ENCODE measurements around the gene SLC6A6. TPM values are rescaled to one million over a fixed set of nuclear protein-coding genes. Genes with fewer than 3 reads are reported as not detected.
"Not testable (repeated sequence)": the region's sequence is repeated elsewhere in the genome, so short reads cannot be mapped to it uniquely, and the experiment has no call there.

The SLC6A6 gene
- total and polyA plus RNA-seq, 4 donors = 0.92 to 7.2 (median 2.9) TPM

- not testable (repeated sequence) for H3K36me3 ChIP-seq (ENCODE audit: control insufficient read depth in 4 of 4, insufficient read depth in 3 of 4, low read depth in 1 of 4, low read length in 3 of 4); H3K9ac ChIP-seq (ENCODE audit: low read depth in 1 of 2, low read length in 2 of 2); H3K9me3 ChIP-seq (ENCODE audit: control insufficient read depth in 4 of 4, low read length in 3 of 4); DNase-seq (ENCODE audit: low spot score); H3K4me3 ChIP-seq (ENCODE audit: low read depth in 1 of 3, low read length in 3 of 3); H3K4me1 ChIP-seq (ENCODE audit: control insufficient read depth in 4 of 4, insufficient read depth in 4 of 4, low read length in 3 of 4); H3K27ac ChIP-seq (ENCODE audit: low read depth in 1 of 2, low read length in 2 of 2)
- peaks cover 0 to 19% (median 0%) of the 10 kb centered on the region in 4 donors for H3K27me3 ChIP-seq (ENCODE audit: control insufficient read depth in 4 of 4, insufficient read depth in 4 of 4, low read length in 3 of 4)
- 93% methylated on average over 6 of the region's 6 CpGs for WGBS
Observed at GRCh38 chr3:14409779-14410063, 7.3 kb downstream of the SLC6A6 start.

- peaks cover 0 to 3% (median 0%) of the 10 kb centered on the region in 4 donors for H3K4me1 ChIP-seq (ENCODE audit: control insufficient read depth in 4 of 4, insufficient read depth in 4 of 4, low read length in 3 of 4)
- peak overlapping the region in 1 of 2 donors; percentile 46 for H3K27ac ChIP-seq (ENCODE audit: low read depth in 1 of 2, low read length in 2 of 2)
- no peak overlapping the region for H3K4me3 ChIP-seq (ENCODE audit: low read depth in 1 of 3, low read length in 3 of 3)
- no peak overlapping the region for H3K9ac ChIP-seq (ENCODE audit: low read depth in 1 of 2, low read length in 2 of 2)
- no peak for DNase-seq (ENCODE audit: low spot score)
- peaks cover 0 to 15% (median 0%) of the 10 kb centered on the region in 4 donors for H3K27me3 ChIP-seq (ENCODE audit: control insufficient read depth in 4 of 4, insufficient read depth in 4 of 4, low read length in 3 of 4)
- 91% methylated on average over 5 of the region's 5 CpGs for WGBS
- H3K9me3 ChIP-seq (ENCODE audit: control insufficient read depth in 4 of 4, low read length in 3 of 4) = no peaks in the 10 kb centered on the region
- H3K36me3 ChIP-seq (ENCODE audit: control insufficient read depth in 4 of 4, insufficient read depth in 3 of 4, low read depth in 1 of 4, low read length in 3 of 4) = no peaks in the 10 kb centered on the region
- TF ChIP-seq FOXA2 (IDR thresholded peaks at IDR 0.05) (no peak), JUND (IDR thresholded peaks at IDR 0.05) (no peak), GABPA (IDR thresholded peaks at IDR 0.05 in 1 of 2, conservative IDR thresholded peaks at IDR 0.05 in 1 of 2) (no peak), HNF4A (conservative IDR thresholded peaks at IDR 0.05) (no peak), FOXA1 (IDR thresholded peaks at IDR 0.05) (no peak), RXRA (IDR thresholded peaks at IDR 0.05) (no peak), TAF1 (conservative IDR thresholded peaks at IDR 0.05) (no peak), EGR1 (IDR thresholded peaks at IDR 0.05; ENCODE audit: low read depth in 2 of 2) (no peak), SP1 (IDR thresholded peaks at IDR 0.05) (no peak), YY1 (IDR thresholded peaks at IDR 0.05) (no peak), HNF4G (IDR thresholded peaks at IDR 0.05) (no peak), ATF3 (IDR thresholded peaks at IDR 0.05) (no peak), RAD21 (IDR thresholded peaks at IDR 0.05) (no peak), NR2F2 (IDR thresholded peaks at IDR 0.05) (no peak)
- TF ChIP-seq, protein P1, sequence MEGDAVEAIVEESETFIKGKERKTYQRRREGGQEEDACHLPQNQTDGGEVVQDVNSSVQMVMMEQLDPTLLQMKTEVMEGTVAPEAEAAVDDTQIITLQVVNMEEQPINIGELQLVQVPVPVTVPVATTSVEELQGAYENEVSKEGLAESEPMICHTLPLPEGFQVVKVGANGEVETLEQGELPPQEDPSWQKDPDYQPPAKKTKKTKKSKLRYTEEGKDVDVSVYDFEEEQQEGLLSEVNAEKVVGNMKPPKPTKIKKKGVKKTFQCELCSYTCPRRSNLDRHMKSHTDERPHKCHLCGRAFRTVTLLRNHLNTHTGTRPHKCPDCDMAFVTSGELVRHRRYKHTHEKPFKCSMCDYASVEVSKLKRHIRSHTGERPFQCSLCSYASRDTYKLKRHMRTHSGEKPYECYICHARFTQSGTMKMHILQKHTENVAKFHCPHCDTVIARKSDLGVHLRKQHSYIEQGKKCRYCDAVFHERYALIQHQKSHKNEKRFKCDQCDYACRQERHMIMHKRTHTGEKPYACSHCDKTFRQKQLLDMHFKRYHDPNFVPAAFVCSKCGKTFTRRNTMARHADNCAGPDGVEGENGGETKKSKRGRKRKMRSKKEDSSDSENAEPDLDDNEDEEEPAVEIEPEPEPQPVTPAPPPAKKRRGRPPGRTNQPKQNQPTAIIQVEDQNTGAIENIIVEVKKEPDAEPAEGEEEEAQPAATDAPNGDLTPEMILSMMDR (IDR thresholded peaks at IDR 0.05; ENCODE audit: low read depth, low read length, missing input control) = no peak
- TF ChIP-seq, protein P2, sequence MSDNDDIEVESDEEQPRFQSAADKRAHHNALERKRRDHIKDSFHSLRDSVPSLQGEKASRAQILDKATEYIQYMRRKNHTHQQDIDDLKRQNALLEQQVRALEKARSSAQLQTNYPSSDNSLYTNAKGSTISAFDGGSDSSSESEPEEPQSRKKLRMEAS (IDR thresholded peaks at IDR 0.05) = no peak
- TF ChIP-seq, protein P3, sequence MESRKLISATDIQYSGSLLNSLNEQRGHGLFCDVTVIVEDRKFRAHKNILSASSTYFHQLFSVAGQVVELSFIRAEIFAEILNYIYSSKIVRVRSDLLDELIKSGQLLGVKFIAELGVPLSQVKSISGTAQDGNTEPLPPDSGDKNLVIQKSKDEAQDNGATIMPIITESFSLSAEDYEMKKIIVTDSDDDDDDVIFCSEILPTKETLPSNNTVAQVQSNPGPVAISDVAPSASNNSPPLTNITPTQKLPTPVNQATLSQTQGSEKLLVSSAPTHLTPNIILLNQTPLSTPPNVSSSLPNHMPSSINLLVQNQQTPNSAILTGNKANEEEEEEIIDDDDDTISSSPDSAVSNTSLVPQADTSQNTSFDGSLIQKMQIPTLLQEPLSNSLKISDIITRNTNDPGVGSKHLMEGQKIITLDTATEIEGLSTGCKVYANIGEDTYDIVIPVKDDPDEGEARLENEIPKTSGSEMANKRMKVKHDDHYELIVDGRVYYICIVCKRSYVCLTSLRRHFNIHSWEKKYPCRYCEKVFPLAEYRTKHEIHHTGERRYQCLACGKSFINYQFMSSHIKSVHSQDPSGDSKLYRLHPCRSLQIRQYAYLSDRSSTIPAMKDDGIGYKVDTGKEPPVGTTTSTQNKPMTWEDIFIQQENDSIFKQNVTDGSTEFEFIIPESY (IDR thresholded peaks at IDR 0.05) = no peak
Observed at GRCh38 chr3:14410106-14410502, 7.7 kb downstream of the SLC6A6 start.

Data from liver (tissue), 9 donors.